ENCODE results near the gene SESTD1. TPM values are rescaled to one million over a fixed set of nuclear protein-coding genes. Genes with fewer than 3 reads are reported as not detected.

SESTD1 gene, protein sequence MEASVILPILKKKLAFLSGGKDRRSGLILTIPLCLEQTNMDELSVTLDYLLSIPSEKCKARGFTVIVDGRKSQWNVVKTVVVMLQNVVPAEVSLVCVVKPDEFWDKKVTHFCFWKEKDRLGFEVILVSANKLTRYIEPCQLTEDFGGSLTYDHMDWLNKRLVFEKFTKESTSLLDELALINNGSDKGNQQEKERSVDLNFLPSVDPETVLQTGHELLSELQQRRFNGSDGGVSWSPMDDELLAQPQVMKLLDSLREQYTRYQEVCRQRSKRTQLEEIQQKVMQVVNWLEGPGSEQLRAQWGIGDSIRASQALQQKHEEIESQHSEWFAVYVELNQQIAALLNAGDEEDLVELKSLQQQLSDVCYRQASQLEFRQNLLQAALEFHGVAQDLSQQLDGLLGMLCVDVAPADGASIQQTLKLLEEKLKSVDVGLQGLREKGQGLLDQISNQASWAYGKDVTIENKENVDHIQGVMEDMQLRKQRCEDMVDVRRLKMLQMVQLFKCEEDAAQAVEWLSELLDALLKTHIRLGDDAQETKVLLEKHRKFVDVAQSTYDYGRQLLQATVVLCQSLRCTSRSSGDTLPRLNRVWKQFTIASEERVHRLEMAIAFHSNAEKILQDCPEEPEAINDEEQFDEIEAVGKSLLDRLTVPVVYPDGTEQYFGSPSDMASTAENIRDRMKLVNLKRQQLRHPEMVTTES
- total RNA-seq = 20.4 and 95.9 TPM in 2 replicates

DNA sequence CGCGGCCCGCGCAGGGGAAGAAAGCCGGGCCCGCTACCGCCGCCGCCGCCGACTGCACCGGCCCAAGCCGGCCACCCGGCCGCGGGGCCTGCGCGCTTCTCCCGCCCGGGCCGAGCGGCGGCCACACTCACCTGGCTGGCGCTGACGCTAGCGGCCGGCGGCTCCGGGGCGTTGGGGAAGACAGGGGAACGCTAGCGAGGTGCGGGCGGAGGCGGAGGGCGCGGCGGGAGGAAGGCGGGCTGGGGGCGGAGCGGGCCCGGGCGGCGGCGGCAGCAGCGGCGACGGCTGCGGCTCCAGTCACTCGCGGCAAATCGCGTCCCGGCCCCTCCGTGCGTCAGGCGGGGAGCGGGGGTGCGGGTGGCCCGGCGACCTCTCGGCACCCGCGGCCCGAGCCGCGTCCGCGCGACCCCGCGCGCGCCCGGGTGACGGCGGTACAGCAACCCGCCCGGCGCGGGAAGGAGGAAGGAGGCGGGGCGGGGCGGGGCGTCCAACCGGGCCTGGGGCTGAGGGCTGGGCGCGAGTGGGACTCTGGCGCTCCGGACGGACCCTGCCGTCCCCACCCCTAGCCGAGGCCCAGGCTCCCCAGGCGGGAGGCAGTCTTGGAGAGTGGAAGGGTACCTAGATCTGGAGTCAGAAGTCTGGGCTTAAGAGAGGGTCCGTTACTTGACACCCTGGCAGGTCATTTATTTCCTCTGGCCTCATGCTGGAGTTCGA is at the start of gene SESTD1:
TSS of gene SESTD1 (minus strand) at position 465 of the 714 bp plus-strand sequence. CDS start 72,991 bp downstream, outside the sequence.

Other genes starting within 250 kb of the SESTD1 start
- under 0.01 and 0.57 TPM in 2 replicates for gene CCDC141, start 214.7 kb downstream of the SESTD1 start, total RNA-seq